Muscle layer of colon (tissue), 2 donors: ENCODE results near the gene UBE3D.

Source experiments
- H3K27ac ChIP-seq: one replicate; pipeline ENCODE4 v1.7.0; 2013; ENCODE audit warnings: low read depth, mild to moderate bottlenecking, low read length, moderate library complexity
- H3K27me3 ChIP-seq, 2 donors: one replicate each; pipeline ENCODE4 v1.7.0; 2013; ENCODE audit warnings: low read length in 2 of 2, mild to moderate bottlenecking in 2 of 2; ENCODE audit not compliant: insufficient read depth in 2 of 2, control insufficient read depth in 1 of 2
- H3K36me3 ChIP-seq: one replicate; pipeline ENCODE4 v1.7.0; 2013; ENCODE audit warnings: mild to moderate bottlenecking, low read length; ENCODE audit not compliant: insufficient read depth
- H3K4me1 ChIP-seq: one replicate; pipeline ENCODE4 v1.7.0; 2013; ENCODE audit warnings: mild to moderate bottlenecking, low read length; ENCODE audit not compliant: insufficient read depth
- H3K4me3 ChIP-seq, 2 donors: one replicate each; pipeline ENCODE4 v1.7.0; 2013; ENCODE audit warnings: low read length in 2 of 2, low read depth in 1 of 2, mild to moderate bottlenecking in 1 of 2, moderate library complexity in 1 of 2
- H3K9ac ChIP-seq: one replicate; pipeline ENCODE4 v1.7.0; 2013; ENCODE audit warnings: low read length
- H3K9me3 ChIP-seq: one replicate; pipeline ENCODE4 v1.7.0; 2013; ENCODE audit warnings: mild to moderate bottlenecking, low read length
- donor health status: abdominal sarcoma.
- donor health status: Adenocarcinoma of cecum.

UBE3D gene

DNA sequence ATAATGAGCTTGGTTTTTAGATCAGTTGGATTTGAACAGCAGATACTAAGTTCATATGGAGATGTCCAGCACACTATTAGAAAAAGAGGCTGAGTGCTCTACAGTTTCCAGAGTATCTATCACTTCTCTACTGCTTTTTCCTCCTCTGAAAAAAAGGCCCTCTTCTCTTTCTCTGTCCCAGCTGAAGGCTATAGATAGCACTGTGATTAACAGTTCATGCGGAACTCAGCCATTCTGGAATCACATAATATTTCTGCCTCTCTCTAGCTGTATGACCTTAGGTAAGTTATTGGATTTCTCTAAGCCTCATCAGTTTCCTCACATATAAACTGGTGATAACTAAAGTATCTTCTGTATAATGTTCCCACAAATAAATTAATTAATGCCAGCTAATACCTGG lies 184.1 kb downstream of the UBE3D start:
- Histone ChIP-seq H3K9ac (no peak overlapping the region), H3K27ac (no peak overlapping the region), H3K36me3 (no peaks in the 10 kb centered on the region), H3K27me3 (no peaks in the 10 kb centered on the region), H3K9me3 (no peaks in the 10 kb centered on the region), H3K4me3 (no peak overlapping the region), H3K4me1 (no peaks in the 10 kb centered on the region)

DNA sequence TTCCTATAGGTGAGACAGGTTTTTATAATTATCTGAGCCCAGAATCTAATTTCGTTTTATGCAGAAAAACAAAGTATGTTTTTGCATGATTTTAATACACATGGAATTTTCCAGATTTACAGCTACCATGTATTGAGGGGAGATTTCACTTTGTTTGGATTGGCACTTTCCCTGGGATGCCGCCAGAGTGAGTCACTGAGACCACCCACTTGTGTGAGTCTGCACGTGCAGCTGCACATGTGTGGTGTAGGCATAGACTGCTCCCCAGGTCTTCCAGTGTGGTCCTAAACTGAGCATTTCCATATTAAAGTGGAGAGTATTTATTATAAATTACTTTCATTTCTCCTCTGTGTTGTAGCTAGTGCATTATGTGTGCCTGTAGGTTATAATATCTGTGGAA lies 186.8 kb downstream of the UBE3D start:
- H3K4me3 ChIP-seq: no peak overlapping the region
- no peaks in the 10 kb centered on the region for H3K27me3 ChIP-seq
- no peak overlapping the region for H3K27ac ChIP-seq
- no peak overlapping the region for H3K9ac ChIP-seq
- H3K4me1 ChIP-seq: no peaks in the 10 kb centered on the region
- H3K9me3 ChIP-seq: no peaks in the 10 kb centered on the region
- H3K36me3 ChIP-seq: no peaks in the 10 kb centered on the region

DNA sequence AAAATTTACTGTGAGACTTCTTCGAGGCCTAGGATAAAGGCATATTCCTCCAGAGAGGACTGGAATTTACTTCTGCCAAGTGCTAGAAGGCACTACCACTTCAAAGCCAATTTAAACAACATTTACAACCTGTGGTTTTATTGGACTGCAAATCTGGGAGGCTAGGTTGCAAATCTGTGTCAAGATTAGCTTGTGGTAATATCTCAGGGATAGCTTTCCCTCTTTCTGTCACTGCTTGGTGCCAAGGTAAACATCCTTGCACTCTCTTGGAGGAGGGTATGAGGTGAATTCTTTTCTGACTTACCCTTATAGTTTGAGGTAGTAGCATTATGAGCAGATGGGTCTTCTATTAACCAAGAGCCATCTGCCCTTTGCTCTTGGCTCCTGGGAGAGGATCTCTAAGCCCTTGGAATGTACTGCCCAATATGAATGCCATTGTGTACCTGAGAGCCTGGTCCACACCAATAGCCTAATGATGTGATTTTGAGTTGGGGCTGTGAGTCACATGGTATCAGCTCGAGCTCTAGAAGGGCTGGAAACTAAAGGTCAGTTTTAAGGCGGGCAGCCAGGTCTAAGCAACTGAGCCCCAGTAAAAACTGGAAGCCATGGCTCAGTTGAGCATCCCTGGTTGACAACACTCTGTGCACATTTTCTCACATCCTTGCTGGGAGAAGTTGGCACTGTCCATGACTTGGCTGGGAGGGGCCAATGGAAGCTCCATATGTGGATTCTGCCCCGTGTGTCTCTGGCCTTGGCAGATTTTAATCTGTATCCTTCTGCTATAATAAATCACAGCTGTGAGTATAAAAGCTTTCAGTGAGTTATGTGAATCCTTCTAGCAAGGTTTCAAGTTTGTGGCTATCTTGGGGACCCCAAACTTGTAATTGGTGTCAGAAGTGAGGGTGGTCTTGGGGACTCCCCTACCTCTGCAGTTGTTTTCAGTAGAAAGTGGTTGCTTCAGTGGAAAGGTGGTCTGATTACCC lies 188.1 kb downstream of the UBE3D start:
- no peak overlapping the region for H3K4me3 ChIP-seq
- H3K27me3 ChIP-seq: no peaks in the 10 kb centered on the region
- H3K4me1 ChIP-seq: no peaks in the 10 kb centered on the region
- H3K9ac ChIP-seq: no peak overlapping the region
- H3K36me3 ChIP-seq: no peaks in the 10 kb centered on the region
- no peak overlapping the region for H3K27ac ChIP-seq
- no peaks in the 10 kb centered on the region for H3K9me3 ChIP-seq

DNA sequence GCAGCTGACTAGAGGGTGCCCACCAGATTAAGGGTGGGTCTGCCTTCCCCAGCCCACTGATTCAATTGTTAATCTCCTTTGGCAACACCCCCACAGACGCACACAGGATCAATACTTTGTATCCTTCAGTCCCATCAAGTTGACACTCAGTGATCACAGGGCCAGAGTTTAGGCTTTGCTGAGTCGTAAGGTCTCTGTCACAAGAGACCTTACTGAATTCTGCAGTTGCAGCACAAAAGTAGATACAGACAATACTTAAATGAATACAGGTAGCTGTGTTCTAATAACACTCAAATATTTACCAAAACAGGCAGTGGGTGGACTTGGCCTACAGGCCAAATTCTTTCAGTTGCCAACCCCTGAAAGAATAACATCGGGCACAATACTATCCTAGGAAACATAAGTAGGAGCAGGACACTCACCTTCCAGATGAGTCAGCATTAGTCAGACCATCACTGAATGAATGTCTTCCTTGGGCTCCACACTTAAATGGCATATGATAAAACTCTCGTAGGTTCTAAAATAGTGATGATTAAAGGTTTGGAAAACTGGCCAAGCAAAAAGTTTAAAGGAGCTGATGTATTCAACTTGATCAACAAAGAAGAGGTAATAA lies 190.0 kb downstream of the UBE3D start:
- H3K27ac ChIP-seq: no peak overlapping the region

DNA sequence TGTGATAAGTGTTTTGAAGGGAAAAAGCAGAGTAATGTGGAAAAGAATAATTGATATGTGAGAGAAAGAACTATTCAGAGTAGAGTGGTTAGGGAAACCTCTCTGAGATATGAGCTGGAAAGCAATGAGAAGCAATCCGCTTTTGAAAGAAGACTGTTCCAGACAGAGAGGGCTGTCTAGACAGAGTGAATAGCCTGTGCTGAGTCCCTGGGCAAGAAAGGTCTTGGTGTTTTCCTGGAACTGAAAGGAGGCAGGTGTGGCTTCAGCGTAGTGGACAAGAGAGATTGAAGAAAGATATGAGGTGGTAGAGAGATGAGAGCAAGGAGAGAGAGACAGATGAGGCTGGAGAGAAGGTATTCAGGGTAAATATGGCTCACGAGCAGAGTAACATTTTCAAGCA lies 190.8 kb downstream of the UBE3D start:
- Histone ChIP-seq H3K4me3 (no peak overlapping the region), H3K9ac (no peak overlapping the region), H3K9me3 (no peaks in the 10 kb centered on the region), H3K36me3 (no peaks in the 10 kb centered on the region), H3K27me3 (no peaks in the 10 kb centered on the region), H3K4me1 (no peaks in the 10 kb centered on the region), H3K27ac (no peak overlapping the region)

More for the DNA sequence above, 190.0 kb downstream of the UBE3D start:
- Histone ChIP-seq H3K4me3 (no peak overlapping the region), H3K36me3 (no peaks in the 10 kb centered on the region), H3K27me3 (no peaks in the 10 kb centered on the region), H3K9me3 (no peaks in the 10 kb centered on the region), H3K9ac (no peak overlapping the region), H3K4me1 (no peaks in the 10 kb centered on the region)

DNA sequence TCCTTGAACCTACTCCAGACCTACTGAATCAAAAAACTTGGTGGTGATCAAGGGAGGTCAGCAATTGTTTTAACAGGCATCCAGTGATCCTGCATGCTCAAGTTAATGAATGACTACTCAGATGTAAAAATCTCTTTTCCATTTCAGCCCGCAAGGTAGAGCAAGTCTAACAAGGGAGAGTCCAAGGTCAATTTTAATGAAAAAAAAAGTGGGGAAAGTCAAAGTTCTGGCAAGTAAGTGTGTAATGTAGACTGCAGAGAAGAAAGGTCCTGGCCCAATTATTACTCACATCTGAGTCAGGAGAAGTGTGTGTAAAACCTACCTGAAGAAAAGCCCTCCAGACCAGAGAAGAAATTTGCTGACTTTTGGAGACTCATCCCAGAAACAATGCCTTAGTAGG lies 193.5 kb downstream of the UBE3D start:
- Histone ChIP-seq H3K36me3 (no peaks in the 10 kb centered on the region), H3K9me3 (no peaks in the 10 kb centered on the region), H3K4me3 (no peak overlapping the region), H3K4me1 (no peaks in the 10 kb centered on the region), H3K27me3 (no peaks in the 10 kb centered on the region), H3K27ac (no peak overlapping the region), H3K9ac (no peak overlapping the region)

DNA sequence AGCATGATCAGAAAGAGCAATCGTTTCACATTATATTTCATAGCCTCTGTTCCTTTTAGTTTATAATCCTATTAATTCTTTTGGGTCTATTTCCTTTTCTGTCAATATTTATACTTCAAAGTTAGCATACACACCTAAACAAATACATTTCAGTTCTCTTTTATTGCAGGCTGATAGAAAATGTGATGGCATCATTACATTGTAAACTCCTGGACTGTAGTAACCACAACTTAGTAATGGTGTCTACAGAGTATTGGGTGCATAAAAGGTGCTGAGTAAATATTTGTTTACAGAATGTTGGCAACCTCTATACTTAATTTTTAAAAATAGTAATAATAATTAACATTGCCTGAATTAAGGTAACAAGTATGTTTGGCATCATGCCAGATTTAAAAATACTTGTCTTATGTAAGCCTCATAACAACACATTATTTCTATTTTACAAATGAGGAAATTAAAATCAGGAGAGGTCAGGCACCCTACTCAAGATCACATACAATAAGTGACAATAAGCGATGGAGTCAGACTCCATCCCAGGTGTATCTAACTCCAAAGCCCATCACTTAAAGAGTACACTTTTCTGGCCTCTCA lies 195.0 kb downstream of the UBE3D start:
- Histone ChIP-seq H3K4me1 (no peaks in the 10 kb centered on the region), H3K4me3 (no peak overlapping the region), H3K9ac (no peak overlapping the region), H3K36me3 (no peaks in the 10 kb centered on the region), H3K27ac (no peak overlapping the region), H3K27me3 (no peaks in the 10 kb centered on the region), H3K9me3 (no peaks in the 10 kb centered on the region)

DNA sequence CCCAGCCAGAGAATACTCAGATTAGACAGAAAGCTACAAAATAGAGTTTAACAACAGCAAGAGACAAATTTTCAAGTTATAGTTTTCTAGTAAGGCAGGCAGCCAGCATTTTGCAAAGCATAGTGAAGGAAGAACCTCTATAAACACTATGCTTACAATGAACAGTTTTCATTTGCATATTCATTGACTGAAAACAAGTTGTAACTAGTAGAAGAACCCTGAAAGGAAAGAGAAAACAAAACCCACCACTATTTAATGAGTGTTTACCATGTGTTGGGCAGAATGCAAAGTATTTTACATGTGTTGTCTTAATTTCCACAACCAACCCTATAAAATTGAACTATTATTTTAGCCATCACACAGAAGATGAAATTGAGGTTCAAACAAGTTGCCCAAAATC lies 196.1 kb downstream of the UBE3D start:
- no peak overlapping the region for H3K27ac ChIP-seq
- H3K9me3 ChIP-seq: no peaks in the 10 kb centered on the region
- H3K4me3 ChIP-seq: no peak overlapping the region
- H3K4me1 ChIP-seq: no peaks in the 10 kb centered on the region
- H3K36me3 ChIP-seq: no peaks in the 10 kb centered on the region
- H3K9ac ChIP-seq: no peak overlapping the region
- no peaks in the 10 kb centered on the region for H3K27me3 ChIP-seq

DNA sequence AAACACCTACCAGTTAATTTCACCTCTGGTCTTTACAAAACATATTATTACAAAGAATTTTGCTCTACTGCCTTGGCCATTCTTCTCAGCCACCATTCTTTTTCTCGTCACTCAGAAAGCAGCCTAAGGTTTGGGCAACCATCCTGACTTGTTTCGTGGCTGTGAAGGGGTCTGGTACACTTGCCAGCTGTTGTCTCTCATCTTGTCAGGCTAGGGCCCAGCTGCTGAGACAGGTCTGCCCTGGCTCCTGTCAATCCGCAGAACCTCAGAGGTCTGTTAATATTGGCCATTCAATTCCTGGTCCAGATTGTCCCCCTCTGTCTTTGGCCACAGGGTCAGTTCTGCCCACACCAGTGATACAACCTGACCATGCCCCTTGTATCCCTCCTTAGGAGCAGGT lies 197.7 kb downstream of the UBE3D start:
- Histone ChIP-seq H3K9ac (no peak overlapping the region), H3K27me3 (no peaks in the 10 kb centered on the region), H3K4me1 (no peaks in the 10 kb centered on the region), H3K9me3 (no peaks in the 10 kb centered on the region), H3K27ac (no peak overlapping the region), H3K36me3 (no peaks in the 10 kb centered on the region), H3K4me3 (no peak overlapping the region)

DNA sequence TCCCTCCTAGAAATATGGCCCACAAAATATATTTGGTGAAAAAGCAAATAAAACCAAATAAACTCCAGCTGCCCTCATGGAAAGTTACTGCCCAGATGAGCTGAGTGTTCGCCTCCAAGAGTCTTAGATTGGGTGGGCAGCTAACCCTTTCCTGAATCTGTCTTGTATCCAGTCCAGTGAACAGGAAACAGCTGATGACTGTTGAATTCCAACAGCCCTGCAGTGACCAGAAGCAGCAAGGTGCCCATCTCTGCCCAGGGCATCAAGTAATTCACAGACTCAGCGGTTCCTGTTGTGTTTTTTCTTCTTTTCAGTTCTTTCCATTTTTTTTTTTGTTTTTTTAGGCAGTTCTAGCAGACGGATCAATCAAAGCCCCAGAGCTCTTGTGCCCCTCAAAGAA lies 199.2 kb downstream of the UBE3D start:
- Histone ChIP-seq H3K27me3 (no peaks in the 10 kb centered on the region), H3K27ac (no peak overlapping the region), H3K4me1 (no peaks in the 10 kb centered on the region), H3K9ac (no peak overlapping the region), H3K36me3 (no peaks in the 10 kb centered on the region), H3K9me3 (no peaks in the 10 kb centered on the region), H3K4me3 (no peak overlapping the region)

DNA sequence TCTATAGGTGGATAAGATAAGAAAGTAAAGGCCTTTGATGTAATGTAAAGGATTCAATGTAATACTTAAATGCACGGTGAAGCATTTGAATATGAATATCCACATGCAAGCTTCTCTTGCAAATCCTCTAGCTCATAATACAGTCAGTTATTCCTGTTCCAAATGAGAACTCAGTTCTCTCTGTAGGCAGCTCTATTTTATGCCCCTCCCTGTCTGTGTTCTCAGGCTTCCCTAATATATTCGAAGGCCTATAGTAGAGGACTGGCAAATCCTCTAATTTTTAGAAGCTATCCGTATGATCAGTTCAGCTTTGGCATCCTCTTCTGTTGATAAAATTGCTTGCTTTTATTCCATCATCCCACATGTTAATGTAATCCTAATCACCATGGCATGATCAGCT lies 200.2 kb downstream of the UBE3D start:
- no peaks in the 10 kb centered on the region for H3K27me3 ChIP-seq
- H3K36me3 ChIP-seq: no peaks in the 10 kb centered on the region
- no peak overlapping the region for H3K4me3 ChIP-seq
- H3K4me1 ChIP-seq: no peaks in the 10 kb centered on the region
- H3K9ac ChIP-seq: no peak overlapping the region
- no peaks in the 10 kb centered on the region for H3K9me3 ChIP-seq
- H3K27ac ChIP-seq: no peak overlapping the region
